Retinal pigment epithelial cell (primary cell): Measurements from ENCODE around the gene MSH3.

Experiments used
- DNase-seq: peaks from one replicate; pipeline ENCODE4 v3.0.0-alpha.2; 2010; ENCODE audit warnings: low read depth
- H3K4me3 ChIP-seq: 2 replicates; pipeline ENCODE4 v1.5.1; 2011; ENCODE audit warnings: mild to moderate bottlenecking, low read length, control low read depth, moderate library complexity
- TF ChIP-seq, protein P1 (sequence below): conservative IDR thresholded peaks from 2 replicates; pipeline ENCODE4 v1.5.1; 2011; ENCODE audit warnings: low read depth, low read length, control low read depth, inconsistent platforms

MSH3 gene

GRCh38 chr5:80745490-80745889 lies 91.0 kb downstream of the MSH3 start:
- TF ChIP-seq, protein P1, sequence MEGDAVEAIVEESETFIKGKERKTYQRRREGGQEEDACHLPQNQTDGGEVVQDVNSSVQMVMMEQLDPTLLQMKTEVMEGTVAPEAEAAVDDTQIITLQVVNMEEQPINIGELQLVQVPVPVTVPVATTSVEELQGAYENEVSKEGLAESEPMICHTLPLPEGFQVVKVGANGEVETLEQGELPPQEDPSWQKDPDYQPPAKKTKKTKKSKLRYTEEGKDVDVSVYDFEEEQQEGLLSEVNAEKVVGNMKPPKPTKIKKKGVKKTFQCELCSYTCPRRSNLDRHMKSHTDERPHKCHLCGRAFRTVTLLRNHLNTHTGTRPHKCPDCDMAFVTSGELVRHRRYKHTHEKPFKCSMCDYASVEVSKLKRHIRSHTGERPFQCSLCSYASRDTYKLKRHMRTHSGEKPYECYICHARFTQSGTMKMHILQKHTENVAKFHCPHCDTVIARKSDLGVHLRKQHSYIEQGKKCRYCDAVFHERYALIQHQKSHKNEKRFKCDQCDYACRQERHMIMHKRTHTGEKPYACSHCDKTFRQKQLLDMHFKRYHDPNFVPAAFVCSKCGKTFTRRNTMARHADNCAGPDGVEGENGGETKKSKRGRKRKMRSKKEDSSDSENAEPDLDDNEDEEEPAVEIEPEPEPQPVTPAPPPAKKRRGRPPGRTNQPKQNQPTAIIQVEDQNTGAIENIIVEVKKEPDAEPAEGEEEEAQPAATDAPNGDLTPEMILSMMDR = no peak
- no peak overlapping the region for H3K4me3 ChIP-seq
- DNase-seq = peak; percentile 63

- no peak overlapping the region for H3K4me3 ChIP-seq
- TF ChIP-seq, protein P1 = no peak
- DNase-seq = no peak
Observed at GRCh38 chr5:80747922-80748321, 93.5 kb downstream of the MSH3 start.

DNA sequence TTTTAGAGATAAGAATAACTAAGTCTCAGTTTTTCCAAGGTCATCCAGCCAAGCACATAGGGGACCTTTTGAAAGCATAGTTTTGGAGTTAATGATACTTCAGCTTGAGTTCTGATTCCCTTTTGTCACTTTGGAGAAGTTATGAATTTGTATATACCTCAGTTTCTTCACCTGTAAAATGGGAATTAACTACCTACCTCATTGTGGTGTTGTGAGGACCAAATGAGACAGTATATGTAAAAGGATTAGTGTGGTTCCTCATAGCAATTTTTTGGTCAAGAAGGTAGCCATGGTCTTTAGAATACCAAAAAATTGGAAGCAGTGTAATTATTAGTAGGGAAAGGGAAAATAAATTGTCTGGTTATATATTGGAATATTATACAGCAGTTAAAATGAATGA lies 98.0 kb downstream of the MSH3 start:
- no peak for DNase-seq
- no peak overlapping the region for H3K4me3 ChIP-seq
- TF ChIP-seq, protein P1 = no peak

GRCh38 chr5:80753712-80754111 lies 99.3 kb downstream of the MSH3 start:
- TF ChIP-seq, protein P1 = no peak
- DNase-seq = no peak

GRCh38 chr5:80754900-80755299 lies 100.4 kb downstream of the MSH3 start:
- TF ChIP-seq, protein P1 = no peak
- DNase-seq = no peak
- no peak overlapping the region for H3K4me3 ChIP-seq

More at GRCh38 chr5:80753712-80754111, 99.3 kb downstream of the MSH3 start:
- no peak overlapping the region for H3K4me3 ChIP-seq

DNA sequence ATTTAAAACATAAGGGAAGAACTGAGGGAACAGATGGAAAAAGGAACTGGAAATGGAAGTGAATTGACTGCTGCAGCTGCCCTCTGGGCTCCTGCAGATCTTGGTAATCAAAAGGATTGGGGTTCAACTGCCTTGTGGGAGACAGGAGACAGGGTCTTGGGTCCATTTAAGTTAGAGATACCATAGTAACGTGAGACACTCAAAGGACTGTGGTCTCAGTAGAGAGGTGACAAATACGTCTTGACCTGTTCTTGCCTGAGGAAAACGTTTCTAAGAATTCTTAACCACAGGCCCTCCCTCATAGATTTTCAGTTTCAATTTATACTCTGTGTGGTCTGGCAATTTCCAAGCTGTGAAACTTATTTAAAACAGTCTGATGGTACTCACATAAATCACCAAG lies 101.2 kb downstream of the MSH3 start:
- no peak for DNase-seq
- no peak overlapping the region for H3K4me3 ChIP-seq
- TF ChIP-seq, protein P1 = no peak

DNA sequence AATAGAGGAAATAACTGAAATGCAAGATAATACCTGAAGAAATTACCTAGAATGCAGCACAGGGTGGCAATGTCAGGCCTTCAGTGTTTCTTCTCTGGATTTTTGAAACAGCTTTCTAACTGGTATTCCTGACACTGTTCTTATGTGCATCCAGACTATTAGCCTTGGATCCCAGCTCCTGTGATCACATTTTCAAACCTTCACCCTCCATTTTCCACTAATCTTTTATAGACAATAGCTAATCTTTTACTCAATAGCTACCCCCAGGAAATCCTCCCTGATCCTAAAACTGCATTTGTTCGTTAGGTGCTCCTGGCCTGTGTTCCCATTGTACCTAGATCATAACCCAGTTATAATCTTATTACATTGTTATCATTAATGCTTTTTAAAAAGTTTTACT lies 101.8 kb downstream of the MSH3 start:
- no peak overlapping the region for H3K4me3 ChIP-seq
- TF ChIP-seq, protein P1 = no peak
- no peak for DNase-seq
